Measurements from ENCODE around the gene IQSEC3.
"Not testable (repeated sequence)": the region's sequence is repeated elsewhere in the genome, so short reads cannot be mapped to it uniquely, and the experiment has no call there.

Gene IQSEC3

DNA sequence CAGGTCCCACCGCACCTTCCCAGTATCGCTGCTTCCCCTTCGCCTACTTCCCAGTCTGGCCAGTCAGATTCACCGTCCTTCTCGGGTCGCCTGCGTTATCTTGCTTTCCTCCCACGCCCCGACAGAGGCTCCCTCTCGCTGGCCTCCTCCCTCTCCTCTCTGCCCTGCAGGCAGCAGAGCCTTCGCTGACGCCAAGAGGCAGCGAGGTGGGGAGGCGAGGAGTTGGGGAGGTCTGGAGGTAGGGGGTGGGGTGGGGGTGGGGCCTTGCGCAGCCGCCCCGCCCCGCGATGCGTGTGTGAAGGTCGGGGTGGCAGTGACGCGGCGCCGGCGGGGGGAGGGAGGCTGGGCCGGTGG, at the start of gene IQSEC3:
Gene IQSEC3, plus strand, starts transcription at position 340 of the 354 bp plus-strand sequence. CDS start 116 bp downstream, outside the sequence.
- not testable (repeated sequence) for DNase-seq (ENCODE audit: low spot score in 2 of 2); H3K4me1 Mint-ChIP-seq; ATAC-seq

DNA sequence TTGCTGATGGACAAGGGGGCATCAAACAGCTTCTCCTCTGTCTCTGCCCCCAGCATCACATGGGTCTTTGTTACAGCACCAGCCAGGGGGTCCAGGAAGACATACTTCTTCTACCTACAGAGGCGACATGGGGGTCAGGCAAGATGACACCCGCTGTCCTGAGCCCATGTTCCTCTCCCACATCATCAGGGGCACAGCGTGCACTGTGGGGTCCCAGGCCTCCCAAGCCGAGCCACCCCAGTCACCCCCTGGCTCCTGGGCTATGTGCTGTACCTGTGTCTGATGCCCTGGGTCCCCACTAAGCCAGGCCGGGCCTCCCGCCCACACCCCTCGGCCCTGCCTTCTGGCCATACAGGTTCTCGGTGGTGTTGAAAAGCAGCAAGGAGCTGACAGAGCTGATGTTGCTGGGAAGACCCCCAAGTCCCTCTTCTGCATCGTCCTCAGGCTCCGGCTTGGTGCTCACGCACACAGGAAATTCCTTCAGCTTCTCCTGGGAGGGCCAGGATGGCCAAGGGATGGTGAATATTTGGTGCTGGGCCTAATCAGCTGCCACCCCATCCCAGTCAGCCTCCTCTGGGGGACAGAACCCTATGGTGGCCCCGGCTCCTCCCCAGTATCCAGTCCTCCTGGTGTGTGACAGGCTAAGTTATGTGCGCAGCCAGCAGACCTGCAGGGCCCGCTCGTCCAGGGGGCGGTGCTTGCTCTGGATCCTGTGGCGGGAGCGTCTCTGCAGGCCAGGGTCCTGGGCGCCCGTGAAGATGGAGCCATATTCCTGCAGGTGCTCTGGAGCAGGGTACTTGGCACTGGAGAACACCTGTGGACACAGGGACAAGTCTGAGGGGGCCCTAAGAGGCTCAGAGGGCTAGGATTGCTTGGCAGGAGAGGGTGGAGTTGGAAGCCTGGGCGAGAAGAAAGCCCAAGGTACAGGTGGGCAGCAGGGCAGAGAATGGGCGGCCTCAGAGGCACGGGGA, 48.9 kb upstream of the IQSEC3 start:
- H3K4me3 Mint-ChIP-seq, H3K9me3 Mint-ChIP-seq, H3K27ac Mint-ChIP-seq: not testable (repeated sequence)

More for the DNA sequence above, at the start of gene IQSEC3:
- H3K4me3 Mint-ChIP-seq, H3K36me3 Mint-ChIP-seq, H3K9me3 Mint-ChIP-seq, H3K27ac Mint-ChIP-seq: not testable (repeated sequence)

DNA sequence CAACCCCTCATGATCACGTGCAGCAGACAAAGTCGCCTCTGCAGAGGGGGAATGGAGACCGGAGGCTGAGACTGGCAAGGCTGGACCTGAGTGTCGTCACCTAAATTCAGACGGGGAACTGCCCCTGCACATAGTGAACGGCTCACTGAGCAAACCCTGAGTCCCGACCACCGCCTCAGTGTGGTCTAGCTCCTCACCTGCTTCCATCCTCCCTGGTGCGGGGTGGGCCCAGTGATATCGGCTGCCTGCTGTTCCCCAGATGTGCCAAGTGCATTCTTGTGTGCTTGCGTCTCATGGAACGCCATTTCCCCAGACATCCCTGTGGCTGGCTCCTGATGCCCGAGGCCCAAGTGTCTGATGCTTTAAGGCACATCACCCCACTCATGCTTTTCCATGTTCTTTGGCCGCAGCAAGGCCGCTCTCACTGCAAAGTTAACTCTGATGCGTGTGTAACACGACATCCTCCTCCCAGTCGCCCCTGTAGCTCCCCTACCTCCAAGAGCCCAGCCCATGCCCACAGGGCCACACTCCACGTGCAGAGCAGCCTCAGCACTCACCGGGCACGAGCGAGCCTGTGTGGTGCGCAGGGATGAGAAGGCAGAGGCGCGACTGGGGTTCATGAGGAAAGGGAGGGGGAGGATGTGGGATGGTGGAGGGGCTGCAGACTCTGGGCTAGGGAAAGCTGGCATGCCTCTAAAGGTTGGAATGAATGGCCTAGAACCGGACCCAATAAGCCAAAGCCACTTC, 47.6 kb upstream of the IQSEC3 start:
- not testable (repeated sequence) for H3K4me3 Mint-ChIP-seq, ATAC-seq, H3K9me3 Mint-ChIP-seq, H3K27ac Mint-ChIP-seq
- Mint-ChIP-seq H3K36me3 (peaks cover 12% of the 10 kb centered on the region), H3K4me1 (peaks cover 19% of the 10 kb centered on the region)
- DNase-seq (ENCODE audit: low spot score in 2 of 2), result peak in 1 of 2 donors; percentile 50

More for the DNA sequence above, 48.9 kb upstream of the IQSEC3 start:
- not testable (repeated sequence) for ATAC-seq
- DNase-seq (ENCODE audit: low spot score in 2 of 2), result peak in 1 of 2 donors; percentile 54
- H3K36me3 Mint-ChIP-seq, result peaks cover 12% of the 10 kb centered on the region
- H3K4me1 Mint-ChIP-seq, result peaks cover 17% of the 10 kb centered on the region

DNA sequence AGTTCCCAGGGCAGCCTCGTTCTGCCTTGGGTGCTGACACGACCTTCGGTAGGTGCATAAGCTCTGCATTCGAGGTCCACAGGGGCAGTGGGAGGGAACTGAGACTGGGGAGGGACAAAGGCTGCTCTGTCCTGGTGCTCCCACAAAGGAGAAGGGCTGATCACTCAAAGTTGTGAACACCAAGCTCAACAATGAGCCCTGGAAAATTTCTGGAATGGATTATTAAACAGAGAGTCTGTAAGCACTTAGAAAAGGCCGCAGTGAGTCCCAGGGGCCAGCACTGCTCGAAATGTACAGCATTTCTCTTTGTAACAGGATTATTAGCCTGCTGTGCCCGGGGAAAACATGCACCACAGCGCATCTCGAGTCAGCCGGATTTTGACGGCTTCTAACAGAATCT, 46.7 kb upstream of the IQSEC3 start:
- H3K4me1 Mint-ChIP-seq, result peaks cover 19% of the 10 kb centered on the region
- not testable (repeated sequence) for H3K27ac Mint-ChIP-seq; ATAC-seq; H3K4me3 Mint-ChIP-seq; H3K9me3 Mint-ChIP-seq; DNase-seq (ENCODE audit: low spot score in 2 of 2)
- peaks cover 12% of the 10 kb centered on the region for H3K36me3 Mint-ChIP-seq

DNA sequence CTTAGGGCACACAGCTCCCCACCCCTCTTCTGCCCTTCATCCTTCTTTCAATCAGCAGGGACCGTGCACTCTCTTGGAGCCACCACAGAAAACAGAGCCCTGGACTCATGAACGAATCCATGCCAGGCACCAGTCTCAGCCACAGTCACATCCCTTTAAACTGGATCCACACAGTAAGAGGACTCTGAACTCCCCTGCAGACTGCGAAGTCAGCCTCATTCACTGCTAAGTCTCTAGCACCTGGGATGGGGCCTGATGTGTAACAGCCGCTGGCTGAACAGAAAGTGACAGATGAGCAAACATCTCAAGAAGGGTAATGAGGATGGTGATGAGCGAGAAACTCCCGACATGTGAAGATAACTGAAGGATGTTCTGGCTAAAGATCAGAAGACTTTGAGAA, 45.8 kb upstream of the IQSEC3 start:
- peak in 1 of 2 donors; percentile 53 for DNase-seq (ENCODE audit: low spot score in 2 of 2)
- Mint-ChIP-seq H3K4me3 (no peak overlapping the region), H3K4me1 (peaks cover 19% of the 10 kb centered on the region), H3K9me3 (no peaks in the 10 kb centered on the region), H3K27ac (peak overlapping the region; percentile 8), H3K36me3 (peaks cover 12% of the 10 kb centered on the region)
- no peak for ATAC-seq

DNA sequence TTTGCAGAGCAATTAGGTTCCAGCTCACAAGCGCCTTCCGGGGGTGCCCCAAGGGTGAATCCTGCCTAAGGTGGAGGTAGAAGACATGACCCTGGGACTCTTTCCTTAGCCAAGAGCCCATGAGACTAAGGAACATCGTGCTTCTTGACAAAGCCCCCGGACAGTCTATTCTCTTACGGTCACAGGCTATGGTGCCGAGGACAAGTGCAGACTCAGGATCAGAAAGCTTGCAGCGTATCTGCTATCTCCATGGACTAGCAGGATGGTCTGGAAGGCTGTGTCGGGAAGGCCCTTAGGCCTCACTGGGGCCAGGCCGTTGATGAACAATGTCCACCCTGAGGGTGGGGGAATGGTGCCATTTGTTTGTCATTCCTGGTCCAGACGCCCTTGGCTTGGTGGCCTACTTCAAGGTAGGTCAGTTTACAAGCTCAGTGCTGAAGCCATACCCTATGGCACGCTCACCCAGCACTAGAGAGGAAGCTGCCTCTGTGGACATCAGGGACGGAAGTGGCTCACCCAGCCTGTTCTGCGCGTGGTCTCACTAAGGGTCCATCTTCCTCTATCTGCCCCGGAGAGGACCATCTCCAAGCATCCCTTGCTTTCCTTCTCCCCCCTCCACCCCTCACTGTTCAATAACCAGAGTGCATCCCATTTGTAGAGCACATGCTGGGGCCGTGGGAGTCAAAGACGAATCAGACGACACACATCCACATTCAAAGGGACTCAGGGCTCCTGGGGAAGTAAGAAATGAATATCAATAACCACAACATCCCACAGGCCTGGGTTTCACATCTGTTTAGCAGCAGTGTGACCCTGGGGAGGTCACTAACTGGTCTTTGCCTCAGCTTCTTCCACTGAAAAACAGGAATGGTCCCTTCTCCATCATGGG, 45.0 kb upstream of the IQSEC3 start:
- ATAC-seq, result peak; percentile 86
- no peak overlapping the region for H3K4me3 Mint-ChIP-seq
- peak overlapping the region; percentile 9 for H3K27ac Mint-ChIP-seq

DNA sequence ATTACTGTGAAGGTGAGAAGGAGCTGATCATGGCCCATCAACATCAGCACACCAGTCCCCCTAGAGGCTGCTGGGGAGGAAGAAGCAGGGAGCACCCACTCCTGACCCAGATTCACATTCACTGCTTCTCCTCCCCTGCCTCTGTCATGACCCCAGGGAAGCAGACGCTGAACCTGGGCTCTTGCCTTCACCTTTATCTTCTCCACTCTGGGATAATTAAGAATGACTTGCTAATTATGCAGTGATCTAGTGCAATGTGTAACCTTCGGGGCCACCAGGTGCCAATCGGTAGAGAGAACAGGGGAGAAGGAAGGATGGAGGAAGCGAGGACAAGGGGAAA, 44.4 kb upstream of the IQSEC3 start:
- peak overlapping the region; percentile 9 for H3K27ac Mint-ChIP-seq
- peaks cover 19% of the 10 kb centered on the region for H3K4me1 Mint-ChIP-seq
- H3K9me3 Mint-ChIP-seq, result no peaks in the 10 kb centered on the region
- peak; percentile 61 for ATAC-seq
- DNase-seq (ENCODE audit: low spot score in 2 of 2), result peak in 1 of 2 donors; percentile 64
- H3K4me3 Mint-ChIP-seq, result no peak overlapping the region
- peaks cover 12% of the 10 kb centered on the region for H3K36me3 Mint-ChIP-seq

More for the DNA sequence above, 45.0 kb upstream of the IQSEC3 start:
- H3K4me1 Mint-ChIP-seq, result peaks cover 19% of the 10 kb centered on the region
- no peaks in the 10 kb centered on the region for H3K9me3 Mint-ChIP-seq
- peaks cover 12% of the 10 kb centered on the region for H3K36me3 Mint-ChIP-seq
- peak in 1 of 2 donors; percentile 60 for DNase-seq (ENCODE audit: low spot score in 2 of 2)

DNA sequence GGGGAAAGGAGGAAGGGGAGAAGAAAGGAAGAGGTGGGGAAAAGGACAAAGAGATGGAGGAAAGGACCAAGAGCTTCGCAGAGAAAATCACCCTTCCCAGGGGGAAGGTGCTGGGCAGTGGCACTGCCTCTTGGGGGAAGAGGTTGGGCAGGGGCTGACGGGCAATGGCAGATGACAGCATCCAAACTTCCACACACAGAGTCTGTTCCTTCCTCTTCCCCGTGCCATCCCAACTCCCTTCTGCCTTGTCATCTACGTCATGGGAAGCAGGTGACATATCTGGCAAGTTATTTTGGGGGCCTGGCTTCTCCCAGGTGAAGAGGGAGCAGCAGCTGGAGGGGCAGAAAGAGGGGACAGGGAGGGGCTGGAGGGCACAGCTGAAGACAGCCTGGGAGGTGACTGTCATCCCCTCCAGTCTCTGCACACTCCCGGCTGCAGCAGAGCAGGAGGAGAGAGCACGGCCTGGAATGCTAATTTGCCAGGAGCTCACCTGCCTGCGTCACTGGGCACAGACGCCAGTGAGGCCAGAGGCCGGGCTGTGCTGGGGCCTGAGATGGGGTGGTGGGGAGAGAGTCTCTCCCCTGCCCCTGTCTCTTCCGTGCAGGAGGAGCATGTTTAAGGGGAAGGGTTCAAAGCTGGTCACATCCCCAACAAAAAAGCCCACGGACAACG, 43.9 kb upstream of the IQSEC3 start:
- Mint-ChIP-seq H3K9me3 (no peaks in the 10 kb centered on the region), H3K27ac (peak overlapping the region; percentile 9), H3K4me3 (no peak overlapping the region), H3K4me1 (peaks cover 19% of the 10 kb centered on the region), H3K36me3 (peaks cover 12% of the 10 kb centered on the region)
- DNase-seq (ENCODE audit: low spot score in 2 of 2) (peak in 1 of 2 donors; percentile 58), ATAC-seq (no peak)

DNA sequence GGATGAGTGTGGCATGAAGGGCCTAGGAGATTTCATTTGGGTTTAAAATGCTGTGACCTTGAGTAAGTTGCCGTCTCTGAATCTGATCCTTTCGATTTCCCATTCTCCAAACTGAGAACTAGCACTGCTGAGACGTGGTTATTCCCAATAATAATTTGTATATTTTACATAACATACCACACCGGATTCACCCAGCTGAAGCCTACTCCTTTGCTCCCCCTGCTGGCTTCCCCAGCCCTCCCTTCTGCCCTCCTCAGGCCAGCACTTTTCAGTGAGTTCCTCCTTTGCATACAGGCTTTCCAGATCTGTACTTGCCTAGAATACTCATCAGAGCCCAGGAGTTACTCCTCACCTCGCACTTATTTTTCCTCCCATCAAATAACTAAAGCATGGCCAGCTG, 38.7 kb upstream of the IQSEC3 start:
- H3K4me3 Mint-ChIP-seq; ATAC-seq; H3K9me3 Mint-ChIP-seq; H3K27ac Mint-ChIP-seq; H3K4me1 Mint-ChIP-seq; DNase-seq (ENCODE audit: low spot score in 2 of 2); H3K36me3 Mint-ChIP-seq: not testable (repeated sequence)

DNA sequence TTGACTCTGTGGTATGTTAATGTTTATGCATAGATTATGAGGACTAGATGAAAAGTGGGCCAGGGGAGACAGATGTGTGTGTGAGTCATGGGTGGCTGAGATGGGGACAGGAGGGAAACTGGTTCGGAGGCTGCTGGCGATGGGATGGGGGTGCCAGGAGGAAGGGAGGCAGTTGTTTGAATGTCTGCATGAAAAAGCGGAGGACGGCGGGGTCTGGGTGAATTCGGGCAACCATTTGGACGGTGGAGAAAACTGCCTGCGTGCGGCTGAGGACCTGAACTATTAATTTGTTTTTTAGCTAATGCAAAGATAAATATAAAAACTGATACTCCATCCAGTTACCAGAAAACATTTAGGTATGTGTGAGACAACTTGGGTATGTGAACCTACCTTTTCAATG, 27.8 kb upstream of the IQSEC3 start:
- H3K27ac Mint-ChIP-seq; H3K4me1 Mint-ChIP-seq; H3K4me3 Mint-ChIP-seq; DNase-seq (ENCODE audit: low spot score in 2 of 2); ATAC-seq; H3K36me3 Mint-ChIP-seq; H3K9me3 Mint-ChIP-seq: not testable (repeated sequence)

DNA sequence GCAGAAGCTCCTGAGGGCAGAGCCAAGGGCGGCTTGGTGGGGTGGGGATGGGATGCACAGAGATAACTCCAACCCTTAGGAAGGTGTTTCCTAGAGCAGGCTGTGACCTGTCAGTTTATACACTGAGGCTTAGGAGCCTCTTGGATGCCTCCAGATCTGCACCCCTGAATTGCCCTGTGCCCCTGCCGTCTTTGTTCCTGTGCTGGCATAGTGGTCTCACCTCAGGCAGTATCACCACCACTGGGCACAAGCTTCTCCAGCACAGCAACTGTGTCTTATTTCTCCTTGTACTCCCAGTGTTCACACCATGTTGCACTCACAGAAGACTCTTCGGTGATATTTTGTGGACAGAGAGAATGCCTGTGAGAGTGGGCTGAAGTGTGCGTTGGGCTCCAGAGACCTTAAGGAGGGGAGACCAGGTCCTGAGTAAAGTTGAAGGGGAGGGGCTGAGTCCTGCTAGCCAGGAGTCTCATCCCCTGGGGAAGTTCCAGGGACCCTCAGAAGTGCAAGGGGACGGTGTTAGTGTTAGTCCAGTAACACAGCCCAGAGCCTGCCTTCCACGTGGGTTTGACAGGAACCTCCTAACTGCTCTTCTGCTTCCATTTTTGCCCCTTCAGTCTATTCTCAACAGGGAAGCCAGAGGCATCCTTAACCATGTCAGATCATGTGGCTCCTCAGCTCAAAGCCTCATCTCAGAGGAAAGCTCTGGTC, 26.9 kb upstream of the IQSEC3 start:
- H3K36me3 Mint-ChIP-seq; H3K4me1 Mint-ChIP-seq; H3K27ac Mint-ChIP-seq; H3K4me3 Mint-ChIP-seq; ATAC-seq; DNase-seq (ENCODE audit: low spot score in 2 of 2); H3K9me3 Mint-ChIP-seq: not testable (repeated sequence)

DNA sequence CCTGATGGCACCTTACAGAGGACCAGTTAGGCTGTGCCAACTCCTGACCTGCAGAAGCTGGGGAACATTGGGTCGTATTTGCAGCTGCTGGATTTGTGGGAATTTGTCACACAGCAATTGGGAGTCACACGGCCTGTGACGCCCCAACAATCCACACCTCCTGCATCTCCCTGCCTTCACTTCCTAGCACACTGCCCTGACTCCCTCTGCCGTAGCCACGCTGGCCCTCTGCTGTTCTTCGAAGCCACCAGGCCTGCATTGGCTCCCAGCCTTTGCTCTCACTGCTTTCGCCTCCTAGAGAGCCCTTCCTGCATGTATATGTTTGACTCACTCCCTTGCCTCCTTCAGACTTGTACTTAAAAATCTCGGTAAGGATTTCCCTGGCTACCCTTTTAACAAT, 22.2 kb upstream of the IQSEC3 start:
- not testable (repeated sequence) for H3K4me3 Mint-ChIP-seq; H3K36me3 Mint-ChIP-seq; DNase-seq (ENCODE audit: low spot score in 2 of 2); ATAC-seq; H3K27ac Mint-ChIP-seq; H3K4me1 Mint-ChIP-seq; H3K9me3 Mint-ChIP-seq

DNA sequence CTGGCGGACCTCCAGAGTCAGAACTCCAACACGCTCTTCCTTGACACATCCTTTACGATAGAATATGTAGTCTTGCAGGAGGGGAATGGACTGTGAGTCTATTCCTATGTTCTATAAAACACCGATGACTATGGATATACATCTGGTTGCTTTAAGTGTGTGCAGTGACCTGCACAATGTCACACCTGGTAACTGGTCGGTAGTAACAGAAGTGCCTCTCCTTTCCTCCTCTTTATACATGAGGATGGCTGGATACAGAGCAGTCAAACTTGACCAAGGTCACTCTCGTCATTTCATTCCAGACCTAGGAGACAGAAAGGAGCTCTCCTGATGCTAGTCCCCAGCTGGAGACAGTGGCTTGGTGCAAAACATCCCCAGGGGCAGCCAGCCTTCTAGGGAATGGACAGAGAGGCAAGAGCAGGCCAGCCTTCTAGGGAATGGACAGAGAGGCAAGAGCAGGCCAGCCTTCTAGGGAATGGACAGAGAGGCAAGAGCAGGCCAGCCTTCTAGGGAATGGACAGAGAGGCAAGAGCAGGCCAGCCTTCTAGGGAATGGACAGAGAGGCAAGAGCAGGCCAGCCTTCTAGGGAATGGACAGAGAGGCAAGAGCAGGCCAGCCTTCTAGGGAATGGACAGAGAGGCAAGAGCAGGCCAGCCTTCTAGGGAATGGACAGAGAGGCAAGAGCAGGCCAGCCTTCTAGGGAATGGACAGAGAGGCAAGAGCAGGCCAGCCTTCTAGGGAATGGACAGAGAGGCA, 21.2 kb upstream of the IQSEC3 start:
- not testable (repeated sequence) for H3K27ac Mint-ChIP-seq, H3K9me3 Mint-ChIP-seq
- ATAC-seq, result peak; percentile 11

More for the DNA sequence above, 21.2 kb upstream of the IQSEC3 start:
- not testable (repeated sequence) for H3K36me3 Mint-ChIP-seq; H3K4me3 Mint-ChIP-seq; DNase-seq (ENCODE audit: low spot score in 2 of 2); H3K4me1 Mint-ChIP-seq

Data from stimulated activated effector memory CD8-positive, alpha-beta T cell treated with anti-CD3 and anti-CD28 coated beads, Interleukin-12 subunit alpha, Interleukin-12 subunit beta, amount 100 ng/mL, for 72 hours (primary cell).